SJSA1 (cell line): ENCODE measurements around the gene ACVR1B. TPM values are rescaled to one million over a fixed set of nuclear protein-coding genes. Genes with fewer than 3 reads are reported as not detected.

Source experiments
- DNase-seq, 2 experiments: peaks; one replicate each; pipeline ENCODE4 v3.0.0-alpha.2; 2015 to 2020; ENCODE audit warnings: low spot score in 2 of 2, low read depth in 1 of 2
- H3K27ac ChIP-seq: fragments of 250-450 bp; sonication (Bioruptor Pico); 2 replicates; pipeline ENCODE4 v1.5.1; 2020; ENCODE audit warnings: mild to moderate bottlenecking, moderate library complexity
- H3K27me3 ChIP-seq: fragments of 250-450 bp; sonication (Bioruptor Pico); replicated peaks from 2 replicates; pipeline ENCODE4 v1.5.1; 2020; ENCODE audit warnings: mild to moderate bottlenecking, moderate library complexity
- H3K36me3 ChIP-seq: fragments of 250-450 bp; sonication (Bioruptor Pico); 2 replicates; pipeline ENCODE4 v1.5.1; 2020; ENCODE audit warnings: mild to moderate bottlenecking
- H3K4me1 ChIP-seq: fragments of 250-450 bp; sonication (Bioruptor Pico); replicated peaks from 2 replicates; pipeline ENCODE4 v1.6.1; 2021; ENCODE audit warnings: mild to moderate bottlenecking
- H3K4me3 ChIP-seq: fragments of 250-450 bp; sonication (Bioruptor Pico); 2 replicates; pipeline ENCODE4 v1.5.1; 2020; ENCODE audit warnings: mild to moderate bottlenecking
- H3K9me3 ChIP-seq: fragments of 250-450 bp; sonication (Bioruptor Pico); replicated peaks from 2 replicates; pipeline ENCODE4 v1.5.1; 2020; ENCODE audit warnings: mild to moderate bottlenecking
- total RNA-seq: library from RNA; depleted of rRNA; stranded (reverse); fragments of >200 nt; shearing (Covaris generic); gene quantifications from 2 replicates; pipeline ENCODE4 v1.2.3, GENCODE V29; 2014

The ACVR1B gene
- total RNA-seq, 1 experiment from 2014 or later: 3.3 TPM

- H3K36me3 ChIP-seq: no peaks in the 10 kb centered on the region
- H3K4me1 ChIP-seq: no peaks in the 10 kb centered on the region
- no peaks in the 10 kb centered on the region for H3K9me3 ChIP-seq
- DNase-seq: no peak
- no peaks in the 10 kb centered on the region for H3K27me3 ChIP-seq
- H3K27ac ChIP-seq: no peak overlapping the region
- no peak overlapping the region for H3K4me3 ChIP-seq
These were observed 7.0 kb downstream of the ACVR1B start for GRCh38 chr12:51958542-51958941.

DNA sequence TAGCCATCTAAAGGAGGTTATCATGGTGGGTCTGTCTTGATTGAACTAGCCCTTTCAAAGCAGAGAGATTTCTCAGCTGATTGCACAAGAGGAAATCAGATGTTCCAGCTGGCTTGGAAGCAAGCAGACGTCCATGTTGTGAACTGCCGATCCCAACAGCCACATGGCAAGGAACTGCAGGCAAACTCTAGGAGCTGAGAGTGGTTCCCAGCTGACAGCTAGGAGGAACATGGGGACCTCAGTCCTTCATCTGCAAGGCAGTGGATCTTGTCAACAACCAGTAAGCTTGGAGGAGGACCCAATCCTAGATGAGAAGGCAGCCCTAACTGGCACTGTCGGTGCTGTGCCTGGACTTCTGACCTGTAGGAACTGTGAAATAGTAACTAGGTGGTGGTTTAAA is 7.7 kb downstream of the ACVR1B start:
- Histone ChIP-seq H3K4me3 (no peak overlapping the region), H3K9me3 (no peaks in the 10 kb centered on the region), H3K27me3 (no peaks in the 10 kb centered on the region), H3K36me3 (no peaks in the 10 kb centered on the region), H3K27ac (no peak overlapping the region), H3K4me1 (no peaks in the 10 kb centered on the region)
- no peak for DNase-seq

DNA sequence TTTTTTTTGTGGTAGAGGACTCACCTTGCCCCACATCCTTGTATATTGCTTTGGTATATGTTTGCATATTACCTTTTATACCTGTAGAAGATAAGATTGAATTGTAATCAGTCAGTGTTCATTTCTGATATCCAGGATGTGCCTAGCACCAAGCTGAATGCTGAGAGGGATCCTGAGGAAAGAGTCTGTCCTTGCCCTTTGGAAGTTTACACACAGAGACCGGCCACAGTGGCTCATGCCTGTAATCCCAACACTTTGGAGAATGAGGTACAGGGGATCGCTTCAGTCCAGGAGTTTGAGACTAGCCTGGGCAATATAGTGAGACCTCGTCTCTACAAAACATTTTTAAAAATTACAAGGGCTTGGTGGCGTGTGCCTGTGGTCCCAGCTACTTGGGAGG is 8.4 kb downstream of the ACVR1B start:
- H3K27ac ChIP-seq: no peak overlapping the region
- no peaks in the 10 kb centered on the region for H3K9me3 ChIP-seq
- no peak overlapping the region for H3K4me3 ChIP-seq
- H3K36me3 ChIP-seq: no peaks in the 10 kb centered on the region
- no peak for DNase-seq
- no peaks in the 10 kb centered on the region for H3K4me1 ChIP-seq
- H3K27me3 ChIP-seq: no peaks in the 10 kb centered on the region

DNA sequence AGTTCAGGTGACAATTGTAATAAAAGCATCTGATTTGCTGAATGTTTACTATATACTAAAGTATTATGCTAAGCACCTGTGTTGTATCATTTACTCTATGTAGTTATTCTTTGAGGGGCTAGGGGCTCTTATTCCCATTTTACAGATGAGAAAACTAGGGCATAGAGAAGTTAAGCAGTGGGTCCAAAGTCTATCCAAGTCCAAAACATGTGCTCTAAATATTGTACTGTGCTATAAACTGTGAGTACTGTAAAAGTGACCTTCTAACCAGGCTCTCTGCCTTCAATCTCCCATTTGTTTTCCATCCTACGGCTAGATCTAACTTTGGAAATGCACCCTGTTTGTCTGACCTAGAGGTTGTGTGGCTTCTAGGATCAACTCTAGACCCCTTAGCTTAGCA is 9.0 kb downstream of the ACVR1B start:
- no peaks in the 10 kb centered on the region for H3K4me1 ChIP-seq
- H3K4me3 ChIP-seq: no peak overlapping the region
- no peak for DNase-seq
- no peaks in the 10 kb centered on the region for H3K36me3 ChIP-seq
- no peaks in the 10 kb centered on the region for H3K9me3 ChIP-seq
- H3K27ac ChIP-seq: no peak overlapping the region
- H3K27me3 ChIP-seq: no peaks in the 10 kb centered on the region

DNA sequence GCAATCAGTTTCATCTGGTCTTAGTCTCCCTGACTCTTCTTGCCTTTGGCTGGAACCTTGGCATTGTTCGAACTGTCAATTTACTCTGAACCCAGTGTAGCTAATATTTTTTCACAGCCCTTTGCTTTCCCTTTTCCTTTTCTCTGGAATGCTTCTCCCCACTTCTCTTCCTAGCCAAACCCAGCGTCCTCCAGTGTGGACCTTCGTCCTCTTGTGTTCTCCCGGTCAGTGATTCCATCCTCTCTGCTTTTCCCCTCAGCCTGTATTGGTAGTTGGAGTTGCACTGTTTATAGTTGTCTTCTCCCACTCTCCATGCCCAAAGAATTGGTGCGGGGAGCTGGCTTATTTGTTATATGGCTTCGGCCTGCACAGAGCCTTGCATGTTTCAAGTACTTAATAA is 9.4 kb downstream of the ACVR1B start:
- Histone ChIP-seq H3K4me1 (no peaks in the 10 kb centered on the region), H3K36me3 (no peaks in the 10 kb centered on the region), H3K9me3 (no peaks in the 10 kb centered on the region), H3K27me3 (no peaks in the 10 kb centered on the region), H3K4me3 (no peak overlapping the region), H3K27ac (no peak overlapping the region)
- DNase-seq: no peak

DNA sequence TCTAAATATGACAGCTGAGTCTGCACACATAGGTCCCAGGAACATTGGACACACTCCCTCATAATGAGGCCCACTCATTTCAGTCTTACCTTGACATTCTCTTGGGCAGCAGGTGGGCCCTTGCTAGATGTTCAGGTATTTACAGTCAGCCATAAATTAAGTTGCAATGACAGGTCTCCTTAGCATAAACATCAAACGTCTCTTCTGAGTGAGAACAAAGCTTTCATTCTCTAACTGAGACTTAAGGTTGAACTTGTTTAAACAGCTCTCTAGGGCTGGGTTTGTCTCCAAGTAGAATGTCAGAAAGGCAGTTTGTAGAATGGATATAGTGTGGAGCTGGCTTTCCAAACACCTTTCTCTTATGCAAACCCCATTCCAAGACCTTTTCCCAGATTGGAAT is 10.3 kb downstream of the ACVR1B start:
- no peaks in the 10 kb centered on the region for H3K27me3 ChIP-seq
- no peaks in the 10 kb centered on the region for H3K4me1 ChIP-seq
- no peak for DNase-seq
- H3K36me3 ChIP-seq: no peaks in the 10 kb centered on the region
- H3K27ac ChIP-seq: no peak overlapping the region
- no peak overlapping the region for H3K4me3 ChIP-seq
- H3K9me3 ChIP-seq: no peaks in the 10 kb centered on the region

- Histone ChIP-seq H3K27ac (no peak overlapping the region), H3K27me3 (no peaks in the 10 kb centered on the region), H3K4me3 (no peak overlapping the region), H3K36me3 (no peaks in the 10 kb centered on the region), H3K4me1 (no peaks in the 10 kb centered on the region), H3K9me3 (no peaks in the 10 kb centered on the region)
- no peak for DNase-seq
These were observed 11.2 kb downstream of the ACVR1B start for GRCh38 chr12:51962737-51963136.

GRCh38 chr12:51963477-51963876 is 12.0 kb downstream of the ACVR1B start:
- no peak overlapping the region for H3K27ac ChIP-seq
- no peaks in the 10 kb centered on the region for H3K4me1 ChIP-seq
- DNase-seq: no peak
- H3K9me3 ChIP-seq: no peaks in the 10 kb centered on the region
- H3K4me3 ChIP-seq: no peak overlapping the region
- H3K36me3 ChIP-seq: no peaks in the 10 kb centered on the region
- H3K27me3 ChIP-seq: no peaks in the 10 kb centered on the region

DNA sequence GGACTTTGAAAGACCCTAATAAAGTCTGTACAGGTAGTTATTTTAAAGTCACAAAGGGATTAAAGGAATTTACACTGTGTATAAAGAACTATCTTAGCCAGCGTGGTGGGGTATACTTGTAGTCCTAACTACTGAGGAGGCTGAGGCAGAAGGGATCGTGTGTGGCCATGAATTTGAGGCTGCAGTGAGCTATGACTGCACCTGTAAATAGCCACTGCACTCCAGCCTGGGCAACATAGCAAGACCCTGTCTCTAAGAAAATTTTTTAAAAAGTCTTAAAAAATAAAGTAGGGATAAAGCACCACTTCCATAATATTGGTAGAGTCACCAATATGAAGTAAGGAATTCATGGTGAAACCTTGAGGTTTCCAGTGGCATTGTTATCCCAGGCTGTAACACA is 18.1 kb downstream of the ACVR1B start:
- H3K9me3 ChIP-seq: no peaks in the 10 kb centered on the region
- H3K27ac ChIP-seq: no peak overlapping the region
- H3K36me3 ChIP-seq: no peaks in the 10 kb centered on the region
- DNase-seq: no peak
- no peaks in the 10 kb centered on the region for H3K27me3 ChIP-seq
- H3K4me3 ChIP-seq: no peak overlapping the region
- H3K4me1 ChIP-seq: peaks cover 31% of the 10 kb centered on the region

GRCh38 chr12:51970904-51971646 is 19.6 kb downstream of the ACVR1B start:
- Histone ChIP-seq H3K9me3 (no peaks in the 10 kb centered on the region), H3K27me3 (no peaks in the 10 kb centered on the region), H3K4me1 (peaks cover 31% of the 10 kb centered on the region), H3K27ac (peak overlapping the region; percentile 14), H3K4me3 (no peak overlapping the region), H3K36me3 (no peaks in the 10 kb centered on the region; the same call in 1 of the 2 replicates)
- DNase-seq: peak; percentile 54 to 63

- H3K4me3 ChIP-seq: no peak overlapping the region
- no peak for DNase-seq
- H3K4me1 ChIP-seq: peaks cover 31% of the 10 kb centered on the region
- H3K9me3 ChIP-seq: no peaks in the 10 kb centered on the region
- no peaks in the 10 kb centered on the region for H3K27me3 ChIP-seq
- H3K27ac ChIP-seq: peak overlapping the region; percentile 14
- H3K36me3 ChIP-seq: peaks cover 7% of the 10 kb centered on the region
These were observed 20.4 kb downstream of the ACVR1B start for GRCh38 chr12:51971679-51972421.

GRCh38 chr12:51972422-51972812 is 20.9 kb downstream of the ACVR1B start:
- H3K9me3 ChIP-seq: no peaks in the 10 kb centered on the region
- H3K4me3 ChIP-seq: no peak overlapping the region
- peaks cover 31% of the 10 kb centered on the region for H3K4me1 ChIP-seq
- DNase-seq: no peak
- H3K27me3 ChIP-seq: no peaks in the 10 kb centered on the region
- peaks cover 8% of the 10 kb centered on the region for H3K36me3 ChIP-seq
- no peak overlapping the region for H3K27ac ChIP-seq

DNA sequence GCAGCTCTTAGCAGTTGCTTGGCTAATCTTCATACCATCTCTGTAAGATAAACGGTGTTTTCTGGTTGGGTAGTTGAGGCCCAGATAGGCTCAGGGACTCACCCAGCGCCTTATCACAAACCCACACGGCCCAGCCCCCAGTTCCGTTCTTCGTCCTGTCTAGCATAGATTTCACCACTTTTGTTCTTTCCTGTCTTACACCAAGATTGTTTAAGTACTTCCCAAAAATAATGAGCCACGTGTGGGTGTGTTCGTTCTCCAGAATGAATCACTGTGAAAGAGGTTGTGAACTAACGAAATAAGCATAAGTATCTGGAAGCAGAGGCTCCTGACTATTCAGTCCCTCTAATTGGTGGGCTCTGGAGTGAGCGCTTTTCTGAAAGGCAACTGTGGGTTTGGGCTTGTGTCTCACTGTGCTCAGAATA is 21.4 kb downstream of the ACVR1B start:
- Histone ChIP-seq H3K9me3 (no peaks in the 10 kb centered on the region), H3K4me1 (peaks cover 31% of the 10 kb centered on the region), H3K27ac (no peak overlapping the region), H3K36me3 (peaks cover 8% of the 10 kb centered on the region), H3K4me3 (no peak overlapping the region), H3K27me3 (no peaks in the 10 kb centered on the region)
- no peak for DNase-seq

DNA sequence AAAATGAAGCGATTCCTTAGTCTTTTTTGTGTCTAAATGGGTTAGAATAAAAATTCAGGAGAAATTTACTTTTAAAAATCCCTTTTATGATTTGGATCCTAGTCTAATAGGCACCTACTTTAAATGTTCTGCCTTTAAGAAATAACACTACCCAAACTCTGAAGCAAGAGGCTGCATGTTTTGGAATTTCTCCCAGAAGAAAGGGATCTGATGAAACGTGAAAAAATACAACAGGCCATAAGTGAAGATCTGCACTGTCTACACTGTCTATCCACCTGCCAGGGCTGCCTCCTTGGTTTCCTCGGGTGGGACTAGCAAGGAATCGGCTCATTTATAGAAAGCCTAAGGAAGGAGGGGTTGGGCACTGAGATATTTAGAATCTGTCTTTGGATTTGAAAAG is 22.1 kb downstream of the ACVR1B start:
- H3K27ac ChIP-seq: no peak overlapping the region
- DNase-seq: no peak

More for the DNA sequence above, 22.1 kb downstream of the ACVR1B start:
- Histone ChIP-seq H3K4me1 (peaks cover 31% of the 10 kb centered on the region), H3K36me3 (peaks cover 8% of the 10 kb centered on the region), H3K9me3 (no peaks in the 10 kb centered on the region), H3K27me3 (no peaks in the 10 kb centered on the region), H3K4me3 (no peak overlapping the region)
